GM18505 (cell line): ENCODE measurements around the gene TNFRSF6B.

ENCODE experiments used
- ATAC-seq: cut with Tn5 transposase; IDR thresholded peaks from one replicate; pipeline ENCODE4 v1.9.1; 2021; ENCODE audit not compliant: unreplicated experiment
- POLR2A ChIP-seq: IDR thresholded peaks from 4 replicates; pipeline ENCODE4 v1.6.1; 2011; ENCODE audit warnings: borderline replicate concordance; ENCODE audit not compliant: insufficient read depth, insufficient read length; ENCODE audit errors: extremely low read depth

The TNFRSF6B gene

GRCh38 chr20:63745961-63746731 is 49.7 kb downstream of the TNFRSF6B start:
- TF ChIP-seq POLR2A, result no peak
- ATAC-seq, result no peak

GRCh38 chr20:63746751-63747315 is 50.4 kb downstream of the TNFRSF6B start:
- no peak for ATAC-seq
- no peak for TF ChIP-seq POLR2A

GRCh38 chr20:63747622-63748069 is 51.2 kb downstream of the TNFRSF6B start:
- ATAC-seq, result no peak

More at GRCh38 chr20:63747622-63748069, 51.2 kb downstream of the TNFRSF6B start:
- TF ChIP-seq POLR2A, result no peak
